HG03558 (cell line): ENCODE measurements around the gene DGKB.

Source experiments
- ATAC-seq: cut with Tn5 transposase; IDR thresholded peaks from one replicate; pipeline ENCODE4 v1.9.1; 2021; ENCODE audit warnings: moderate number of reproducible peaks; ENCODE audit not compliant: unreplicated experiment; ENCODE audit errors: extremely low read depth

Gene DGKB

GRCh38 chr7:14766747-14767146, 135.8 kb downstream of the DGKB start:
- ATAC-seq: no peak

DNA sequence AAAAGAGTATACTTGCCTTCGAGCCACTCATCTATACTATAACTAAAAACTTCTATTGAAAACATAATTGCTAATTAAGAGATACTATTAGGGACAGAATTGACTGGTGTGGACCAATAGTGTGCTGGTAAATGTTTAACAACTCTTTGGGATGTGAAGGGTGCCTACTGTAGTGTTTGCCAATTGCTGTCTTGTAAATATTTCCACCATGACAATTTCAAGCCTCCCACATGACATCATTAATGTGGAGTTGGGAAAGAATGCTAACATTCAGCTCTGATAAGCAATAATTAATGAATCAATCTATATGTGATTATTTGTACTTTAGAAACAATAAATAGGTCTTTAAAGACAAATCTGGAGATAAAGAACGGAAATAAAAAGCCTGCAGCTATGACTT, 136.8 kb downstream of the DGKB start:
- no peak for ATAC-seq

DNA sequence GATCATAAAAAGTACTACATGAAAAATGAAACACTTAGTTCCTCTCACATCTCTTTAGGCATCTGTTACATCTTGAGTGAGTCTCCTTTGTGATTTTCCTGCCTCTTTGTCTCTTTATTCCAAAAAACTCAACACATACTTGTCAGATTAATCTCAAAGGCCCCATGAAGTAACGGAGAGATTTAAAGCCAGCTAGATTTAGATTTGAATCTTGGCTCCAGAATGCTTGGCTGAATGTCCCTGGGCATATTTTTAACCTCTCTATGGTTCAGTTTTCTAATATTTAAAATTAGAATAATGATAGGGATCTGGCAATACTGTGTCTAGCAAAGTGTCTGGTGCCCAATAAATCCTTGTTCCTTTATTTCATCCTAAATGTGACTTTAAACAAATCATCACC, 140.0 kb downstream of the DGKB start:
- no peak for ATAC-seq

DNA sequence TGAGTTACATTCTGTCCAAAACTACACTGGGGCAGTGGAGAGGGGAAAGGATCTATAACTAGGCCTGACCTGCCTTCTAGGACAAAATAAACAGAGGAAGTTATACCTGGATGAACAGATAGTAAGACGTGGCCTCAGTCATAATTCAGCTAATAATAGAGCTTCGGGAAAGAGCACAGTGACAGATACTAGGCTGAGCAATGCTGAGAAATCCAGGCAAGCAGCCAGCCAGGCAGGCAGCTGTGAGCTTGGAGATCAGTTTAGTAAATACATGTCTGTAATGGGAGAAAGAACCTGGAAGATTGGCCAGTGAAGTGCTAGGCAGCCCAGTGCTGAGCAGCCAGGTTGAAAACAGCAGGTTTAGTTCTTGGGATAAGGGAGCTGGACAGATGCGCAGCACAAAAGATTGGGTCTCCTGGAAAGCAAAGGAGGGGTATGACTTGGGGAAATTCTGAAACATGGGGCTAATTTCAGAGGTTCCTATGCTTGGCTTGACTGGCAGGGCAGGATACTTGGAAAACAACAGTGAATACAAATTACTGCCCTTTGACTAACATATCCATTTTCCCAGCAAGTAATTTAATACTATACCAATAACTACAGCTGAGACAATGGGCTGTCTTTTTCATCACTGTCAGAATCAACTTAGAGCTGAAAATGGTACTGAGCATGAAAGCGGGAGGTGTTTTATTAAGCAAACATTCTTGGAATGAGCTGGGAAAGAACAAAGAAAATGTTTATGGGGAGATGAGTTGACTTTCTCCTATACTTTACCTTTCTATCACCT, 140.8 kb downstream of the DGKB start:
- ATAC-seq: no peak

GRCh38 chr7:14760730-14761478, 141.6 kb downstream of the DGKB start:
- ATAC-seq: no peak

DNA sequence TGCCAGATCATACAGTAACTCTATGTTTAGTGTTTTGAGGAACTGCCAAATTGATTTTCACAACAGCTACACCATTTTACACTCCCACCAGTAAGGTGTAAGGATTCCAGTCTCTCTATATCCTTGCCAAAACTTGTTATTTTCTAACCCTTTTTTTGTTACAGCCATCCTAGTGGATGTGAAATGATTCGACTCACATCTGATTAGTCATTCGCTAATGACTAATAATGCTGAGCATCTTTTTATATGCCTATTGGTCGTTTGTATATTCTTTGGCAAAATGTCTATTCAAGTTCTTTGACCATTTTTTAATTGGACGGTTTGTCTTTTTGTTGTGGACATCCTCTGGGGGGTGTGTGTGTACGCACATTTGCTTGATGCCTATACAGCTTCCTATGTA, 142.8 kb downstream of the DGKB start:
- ATAC-seq: no peak

GRCh38 chr7:14754631-14755030, 147.9 kb downstream of the DGKB start:
- ATAC-seq: no peak

GRCh38 chr7:14752301-14752700, 150.2 kb downstream of the DGKB start:
- no peak for ATAC-seq

GRCh38 chr7:14751461-14751860, 151.1 kb downstream of the DGKB start:
- no peak for ATAC-seq

GRCh38 chr7:14748461-14748860, 154.1 kb downstream of the DGKB start:
- no peak for ATAC-seq

DNA sequence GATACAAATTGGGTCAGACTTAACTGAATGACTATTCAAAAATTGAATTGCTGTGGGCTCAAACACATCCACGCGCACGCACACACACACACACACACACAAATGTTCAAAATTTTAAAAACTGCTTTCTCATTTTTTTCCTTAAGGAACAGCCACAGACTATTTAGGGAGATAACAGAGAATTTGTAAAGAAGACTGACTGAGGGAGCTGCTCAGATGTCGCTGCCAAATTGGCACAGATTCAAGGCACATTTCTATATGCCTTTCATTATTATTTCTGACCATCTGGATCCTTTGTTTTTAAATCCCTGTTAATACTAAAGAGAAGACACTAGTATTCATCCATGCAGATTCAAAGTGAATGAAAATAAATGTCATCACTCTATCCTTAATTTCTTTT, 154.8 kb downstream of the DGKB start:
- no peak for ATAC-seq

- no peak for ATAC-seq
These were observed 157.5 kb downstream of the DGKB start for GRCh38 chr7:14745076-14745475.

GRCh38 chr7:14740606-14741005, 161.9 kb downstream of the DGKB start:
- ATAC-seq: no peak

GRCh38 chr7:14739841-14740185, 162.7 kb downstream of the DGKB start:
- ATAC-seq: no peak

- no peak for ATAC-seq
These were observed 163.2 kb downstream of the DGKB start for GRCh38 chr7:14739168-14739840.

- no peak for ATAC-seq
These were observed 164.5 kb downstream of the DGKB start for GRCh38 chr7:14738086-14738485.

DNA sequence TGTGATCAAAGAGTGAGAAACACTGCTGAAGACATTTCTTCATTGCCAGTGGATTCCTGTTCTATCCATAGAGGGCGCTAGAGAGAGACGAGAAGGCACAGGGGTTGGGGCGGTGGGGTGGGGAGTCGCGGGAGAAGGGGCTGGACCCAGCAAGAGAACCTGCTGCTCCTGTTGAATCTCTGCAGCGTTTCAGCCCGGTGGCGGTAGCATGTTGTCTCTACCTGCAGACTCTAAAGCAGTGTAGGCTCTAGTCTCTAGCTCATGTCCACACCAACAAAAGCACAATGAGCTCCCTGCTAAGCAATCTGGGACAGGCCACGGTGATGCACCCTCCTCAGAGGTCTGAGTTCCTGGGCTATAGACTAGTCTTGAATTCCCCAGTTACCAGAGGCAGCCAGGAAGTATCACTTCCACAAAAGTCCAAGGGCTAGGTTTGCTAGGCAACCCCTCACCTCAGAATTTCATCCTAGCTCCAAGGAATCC, 167.7 kb downstream of the DGKB start:
- no peak for ATAC-seq

DNA sequence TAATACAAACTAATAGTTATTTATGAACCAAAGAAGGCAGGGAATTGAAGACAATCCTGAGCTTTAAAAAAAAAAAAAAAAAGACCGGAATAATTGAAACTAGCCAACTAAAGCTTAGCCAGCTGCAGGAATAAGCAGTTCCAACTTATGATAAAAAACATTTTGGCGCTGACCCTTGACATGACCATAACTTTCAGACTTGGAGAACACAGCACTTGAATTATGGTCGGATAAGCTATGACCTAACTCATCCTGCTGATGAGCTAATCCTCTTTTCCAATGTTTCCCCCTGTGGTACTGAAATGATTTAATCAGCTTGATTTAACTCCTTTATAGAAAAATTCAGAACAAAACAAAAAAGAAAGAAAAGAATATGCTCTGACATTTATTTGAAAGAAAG, 181.8 kb downstream of the DGKB start:
- ATAC-seq: no peak

DNA sequence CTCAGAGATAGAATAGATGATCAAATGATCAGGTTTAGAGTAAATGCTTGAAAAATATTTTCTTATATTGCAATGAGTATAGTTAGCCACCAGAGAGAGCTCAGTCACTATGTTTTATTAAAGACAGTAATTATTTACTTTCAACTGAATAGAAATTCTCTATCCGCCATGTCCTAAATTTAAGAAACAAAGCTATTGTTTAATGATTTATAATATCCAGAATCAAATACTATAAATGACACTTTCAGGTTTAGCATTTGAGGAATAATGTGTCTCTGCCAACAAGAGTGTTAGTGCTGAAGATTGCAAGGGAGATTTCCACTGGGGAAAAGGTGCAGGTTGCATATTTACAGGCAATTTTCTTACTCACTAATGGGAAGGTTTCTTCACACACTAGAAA, 184.7 kb downstream of the DGKB start:
- ATAC-seq: no peak

- ATAC-seq: no peak
These were observed 185.4 kb downstream of the DGKB start for GRCh38 chr7:14717169-14717568.

GRCh38 chr7:14714161-14714728, 188.3 kb downstream of the DGKB start:
- ATAC-seq: peak; percentile 97
